ENCODE data around the gene EPB41L1.

EPB41L1 gene

GRCh38 chr20:36157610-36158009 lies 3.1 kb downstream of the EPB41L1 start:
- DNase-seq = no peak

- no peak for DNase-seq
These were observed 3.7 kb downstream of the EPB41L1 start for GRCh38 chr20:36158160-36158741.

- no peak for DNase-seq
These were observed 5.3 kb downstream of the EPB41L1 start for GRCh38 chr20:36159833-36160232.

DNA sequence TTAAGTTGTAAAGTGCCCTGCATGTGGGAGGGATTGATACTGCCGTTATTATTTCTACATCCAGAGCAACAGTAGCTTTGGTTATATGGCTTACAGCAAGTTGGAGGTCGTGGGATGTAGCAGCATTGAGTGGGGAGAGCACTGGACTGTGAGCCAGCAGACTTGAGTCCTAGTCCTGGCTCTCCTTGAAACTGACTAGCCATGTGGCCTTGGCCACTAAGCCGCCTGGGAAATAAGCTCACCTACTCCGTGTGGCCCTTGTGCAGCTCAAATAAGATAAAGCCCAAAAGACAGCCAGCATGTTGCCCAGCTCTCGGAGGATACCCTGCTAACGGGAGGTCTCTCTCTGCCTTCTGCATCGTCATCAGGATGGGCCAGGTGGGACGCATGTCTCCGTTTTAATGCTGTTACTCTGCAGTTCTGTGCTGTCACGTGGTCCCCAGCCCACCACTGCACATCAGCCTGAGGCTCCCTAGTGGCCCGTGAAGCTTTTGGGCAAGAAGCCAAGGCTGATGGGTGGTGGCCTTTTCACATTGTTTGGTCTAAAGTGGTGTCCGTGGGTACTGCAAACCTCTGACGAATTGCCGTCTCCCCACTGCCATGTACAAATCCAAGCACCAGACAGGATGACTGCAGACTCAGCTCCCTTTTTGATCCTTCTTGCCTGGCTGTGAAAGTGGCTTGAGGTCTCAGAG lies 7.9 kb downstream of the EPB41L1 start:
- DNase-seq = no peak

DNA sequence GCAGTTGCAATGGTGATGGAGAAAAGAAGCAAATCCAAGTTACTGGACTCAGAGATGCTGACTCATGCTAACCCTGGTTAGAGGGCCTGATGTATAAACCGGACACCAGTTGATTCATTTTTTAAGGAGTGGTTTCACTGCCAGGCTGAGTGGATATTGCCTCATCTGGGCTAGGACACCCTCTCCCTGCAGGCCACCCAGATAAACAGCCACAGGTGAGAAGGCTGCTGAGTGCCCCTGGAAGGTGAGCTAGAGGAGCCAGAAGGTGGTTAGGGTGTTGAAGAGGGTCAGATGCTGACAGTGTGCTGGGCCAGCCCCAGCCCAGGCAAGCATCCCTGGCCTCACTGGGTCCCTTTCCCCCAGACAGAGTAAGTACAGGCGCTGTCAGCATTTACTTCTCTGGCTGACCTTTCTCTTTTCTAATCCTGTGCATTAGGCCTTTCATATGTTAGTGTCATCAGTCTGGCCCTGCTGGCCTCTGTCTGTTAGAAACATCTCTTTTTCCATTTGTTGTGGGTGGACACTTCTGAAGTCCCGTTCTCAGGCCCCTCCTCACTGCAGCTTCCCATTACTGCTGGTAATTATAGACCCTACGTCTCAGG lies 13.5 kb downstream of the EPB41L1 start:
- DNase-seq = no peak

- no peak for DNase-seq
These were observed 16.1 kb downstream of the EPB41L1 start for GRCh38 chr20:36170542-36171215.

- DNase-seq = no peak
These were observed 19.0 kb downstream of the EPB41L1 start for GRCh38 chr20:36173451-36173933.

GRCh38 chr20:36175016-36175415 lies 20.5 kb downstream of the EPB41L1 start:
- no peak for DNase-seq

DNA sequence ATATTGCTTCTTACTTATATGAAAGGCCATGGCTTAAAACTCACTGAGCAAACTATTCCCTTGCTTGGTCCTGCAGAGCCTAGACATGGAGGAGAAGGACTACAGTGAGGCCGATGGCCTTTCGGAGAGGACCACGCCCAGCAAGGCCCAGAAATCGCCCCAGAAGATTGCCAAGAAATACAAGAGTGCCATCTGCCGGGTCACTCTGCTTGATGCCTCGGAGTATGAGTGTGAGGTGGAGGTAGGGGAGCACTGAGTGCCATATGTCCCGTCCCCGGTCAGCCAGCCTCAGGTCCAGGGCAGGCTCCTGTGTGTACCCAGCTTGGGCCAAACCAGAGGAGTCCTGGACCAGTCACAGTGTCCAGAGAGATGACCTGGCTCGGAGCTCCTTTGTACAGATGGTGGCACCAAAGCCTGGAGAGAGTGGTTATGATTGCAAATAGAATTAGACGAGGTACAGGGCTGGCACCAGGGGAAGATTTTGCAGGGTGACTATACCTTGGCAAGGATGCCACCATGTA lies 21.0 kb downstream of the EPB41L1 start:
- DNase-seq = no peak

GRCh38 chr20:36177716-36178115 lies 23.2 kb downstream of the EPB41L1 start:
- no peak for DNase-seq

DNA sequence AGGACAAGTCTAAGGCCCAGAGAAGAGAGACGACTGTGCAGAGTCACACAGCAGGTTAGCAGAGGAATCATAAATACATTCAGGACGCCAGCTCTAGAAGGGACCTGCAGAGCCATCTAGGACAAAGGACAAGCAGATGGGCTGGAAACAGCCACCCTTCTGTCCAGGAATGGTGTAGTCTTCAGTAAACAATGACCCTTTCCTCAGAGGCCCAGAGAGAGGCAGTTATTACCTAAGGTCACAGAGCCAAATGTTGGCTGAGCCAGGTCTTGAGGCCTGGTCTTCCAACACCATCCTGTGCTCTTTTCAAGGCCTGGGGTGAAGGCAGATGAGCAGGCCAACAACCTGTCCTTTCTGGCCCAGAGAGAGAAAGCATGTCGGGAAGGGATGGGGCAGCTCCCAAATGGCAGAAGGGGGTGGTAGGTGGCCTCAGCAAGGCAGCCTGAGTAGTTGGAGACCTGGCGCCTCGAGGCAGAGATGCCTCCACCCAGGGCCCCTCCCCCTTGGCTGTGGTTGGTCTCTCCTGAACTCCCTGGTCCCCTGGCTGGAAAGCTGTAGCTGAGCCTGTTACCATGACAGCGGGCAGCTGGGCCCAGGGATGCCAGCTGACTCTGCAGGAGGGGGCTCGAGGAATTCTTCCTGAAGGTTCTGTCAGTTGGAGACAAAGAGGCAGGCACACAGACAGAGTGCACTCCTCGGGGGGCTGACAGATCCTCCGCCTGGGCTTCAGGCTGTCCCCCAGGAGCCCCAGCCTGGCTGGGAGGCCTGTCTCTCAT lies 24.8 kb downstream of the EPB41L1 start:
- no peak for DNase-seq

GRCh38 chr20:36180323-36180722 lies 25.8 kb downstream of the EPB41L1 start:
- no peak for DNase-seq

DNA sequence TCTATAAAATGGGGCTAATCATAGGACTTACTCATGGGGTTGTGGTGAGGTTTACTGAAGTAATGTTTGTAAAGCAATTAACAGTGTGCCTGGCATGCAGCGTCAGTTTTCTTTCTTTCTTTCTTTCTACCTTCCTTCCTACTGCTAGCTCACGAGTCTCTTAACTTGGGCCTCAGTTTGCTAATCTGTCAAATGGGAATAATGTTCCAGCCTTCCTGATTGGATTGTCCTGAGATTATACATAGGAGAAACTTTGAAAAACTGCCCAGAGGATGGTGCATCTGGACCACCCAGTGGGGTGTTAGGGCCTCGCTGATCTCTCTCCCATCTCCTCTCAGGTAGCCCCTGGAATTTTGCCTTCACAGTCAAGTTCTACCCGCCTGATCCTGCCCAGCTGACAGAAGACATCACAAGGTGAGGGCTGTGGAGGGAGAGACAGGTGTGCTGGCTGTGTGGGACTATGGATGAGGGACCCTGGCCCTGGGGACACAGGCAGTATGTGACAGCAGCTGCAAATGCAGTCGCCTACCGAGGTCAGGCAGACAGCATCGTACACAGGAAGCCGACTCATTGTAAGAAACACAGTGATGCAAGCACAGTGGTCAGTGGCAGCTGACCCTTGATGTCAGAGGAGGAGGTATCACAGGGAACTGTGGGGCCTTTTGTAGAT lies 27.5 kb downstream of the EPB41L1 start:
- DNase-seq = no peak

DNA sequence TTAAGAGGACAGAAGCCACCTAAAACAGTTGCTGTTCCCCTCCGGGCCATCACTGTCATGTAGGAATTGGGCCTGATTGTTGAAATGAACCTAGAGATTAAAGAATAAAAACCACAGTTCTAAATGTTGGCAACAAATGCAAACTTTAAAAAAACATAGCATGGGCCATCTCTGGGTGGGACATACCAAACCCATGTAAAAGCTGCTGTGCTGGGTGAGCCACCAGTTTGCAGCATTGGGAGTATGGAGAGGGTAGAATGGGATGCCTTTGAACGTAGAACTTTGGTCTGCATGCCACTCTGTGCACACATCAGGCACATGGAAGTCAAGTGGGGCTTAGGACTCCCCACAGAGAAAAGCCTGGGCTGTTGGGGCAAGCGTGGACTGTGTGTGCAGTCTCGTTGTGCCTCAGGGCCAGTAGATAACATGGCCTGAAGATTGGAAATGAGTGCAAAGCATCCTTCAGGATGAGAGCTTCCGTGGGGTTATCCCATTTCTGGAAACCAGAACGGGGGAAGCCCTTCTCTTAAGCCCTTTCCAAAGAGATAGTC lies 28.1 kb downstream of the EPB41L1 start:
- DNase-seq = no peak

GRCh38 chr20:36183155-36183944 lies 28.8 kb downstream of the EPB41L1 start:
- no peak for DNase-seq

- no peak for DNase-seq
These were observed 30.6 kb downstream of the EPB41L1 start for GRCh38 chr20:36184816-36185776.

DNA sequence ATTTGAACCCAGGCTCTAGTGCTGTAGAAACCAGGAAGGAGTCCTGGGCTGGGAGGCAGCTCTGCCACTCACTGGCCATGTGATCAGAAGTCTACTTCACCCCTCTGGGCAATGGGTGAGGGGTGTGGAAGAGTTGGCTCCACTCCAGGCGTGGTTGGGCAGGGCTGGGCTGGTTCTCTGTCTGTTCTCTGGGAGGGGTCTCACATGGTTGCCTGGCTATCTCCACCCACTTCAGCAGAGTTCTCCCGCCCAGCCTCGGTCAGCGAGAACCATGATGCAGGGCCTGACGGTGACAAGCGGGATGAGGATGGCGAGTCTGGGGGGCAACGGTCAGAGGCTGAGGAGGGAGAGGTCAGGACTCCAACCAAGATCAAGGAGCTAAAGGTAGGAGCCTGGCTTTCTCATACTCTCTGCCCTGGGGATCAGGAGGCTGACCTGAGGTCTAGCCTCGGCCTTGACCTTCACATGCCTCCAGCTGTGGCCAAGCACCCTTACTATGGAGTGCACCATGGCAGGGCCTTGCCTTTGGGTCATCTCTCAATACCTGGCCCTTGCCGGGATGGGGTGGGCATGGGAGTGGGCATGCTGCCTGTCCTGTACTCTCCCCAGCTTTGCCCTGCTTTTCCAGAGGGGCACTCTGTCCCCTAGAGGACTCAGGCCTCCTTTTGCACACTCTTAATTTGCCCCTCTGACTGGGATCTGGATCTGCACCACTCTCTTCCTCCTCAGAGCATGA lies 39.6 kb downstream of the EPB41L1 start:
- no peak for DNase-seq

DNA sequence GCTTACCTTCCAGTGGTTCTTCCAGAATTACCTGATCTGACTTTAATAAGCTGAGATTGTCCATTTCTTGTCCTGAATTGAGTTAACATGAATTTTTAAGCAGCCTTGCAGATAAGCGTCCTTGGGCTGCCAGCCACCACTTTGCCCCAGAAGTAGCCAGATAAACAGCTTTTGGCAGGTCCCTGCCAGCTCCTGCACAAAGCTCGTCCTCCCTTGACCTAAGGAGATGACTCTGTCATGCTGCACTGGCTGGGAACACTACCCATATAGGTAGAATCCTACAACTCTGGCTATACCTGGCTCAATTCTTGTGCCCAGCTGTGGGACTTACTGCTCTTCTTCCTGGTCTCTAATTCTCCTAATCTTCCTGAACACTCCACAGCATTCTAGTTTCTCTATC lies 42.1 kb downstream of the EPB41L1 start:
- DNase-seq = no peak

GRCh38 chr20:36197271-36197670 lies 42.7 kb downstream of the EPB41L1 start:
- DNase-seq = no peak
